HEK293 (cell line): ENCODE results near the gene COL1A1.

ENCODE experiments used
- CTCF ChIA-PET: fragments of 350-600 bp; formaldehyde crosslinking; extraction: SDS; loops from one replicate; lab custom pipeline; 2021; ENCODE audit warnings: antibody characterized with exemption; lab: Yijun Ruan, JAX
- POLR2A ChIA-PET: fragments of 300-600 bp; formaldehyde crosslinking; extraction: SDS; loops from one replicate; lab custom pipeline; 2020; ENCODE audit warnings: antibody characterized with exemption, inconsistent platforms; lab: Yijun Ruan, JAX
- H3K27ac ChIP-seq: fragments of 200-500 bp; sonication (Bioruptor generic); 2 replicates; pipeline ENCODE4 v1.5.1; 2014; ENCODE audit warnings: low read depth, low read length, control low read depth, inconsistent platforms; ENCODE audit errors: extremely low read depth
- H3K36me3 ChIP-seq, 2 experiments: fragments of 200-500 bp in 1 of 2; sonication (Bioruptor generic) in 1 of 2; 1 replicate in 1 of 2; 2 replicates in 1 of 2; pipeline ENCODE4 v1.5.1; 2014 to 2017; ENCODE audit warnings: inconsistent platforms in 2 of 2, low read length in 2 of 2; ENCODE audit not compliant: control insufficient read depth in 2 of 2, insufficient read depth in 1 of 2
- H3K4me1 ChIP-seq: fragments of 200-500 bp; sonication (Bioruptor generic); 2 replicates; pipeline ENCODE4 v1.5.1; 2014; ENCODE audit warnings: mild to moderate bottlenecking, low read length, inconsistent platforms; ENCODE audit not compliant: control insufficient read depth, insufficient read depth
- H3K4me3 ChIP-seq: 2 replicates; pipeline ENCODE4 v1.5.1; 2011; ENCODE audit warnings: low read depth, mild to moderate bottlenecking, control low read depth, low read length, moderate library complexity
- H3K9me3 ChIP-seq: fragments of 200-500 bp; sonication (Bioruptor generic); 2 replicates; pipeline ENCODE4 v1.5.1; 2014; ENCODE audit warnings: low read depth, low read length, inconsistent platforms; ENCODE audit not compliant: control insufficient read depth, insufficient read depth
- GLI4 ChIP-seq: fragments of 450-650 bp; formaldehyde crosslinking; IDR thresholded peaks from 2 replicates; pipeline ENCODE4 v1.5.1; 2016; ENCODE audit warnings: missing biosample characterization, missing genetic modification characterization
- HIC1 ChIP-seq: fragments of 450-650 bp; formaldehyde crosslinking; IDR thresholded peaks from 2 replicates; pipeline ENCODE4 v1.5.1; 2016; ENCODE audit warnings: missing biosample characterization, missing genetic modification characterization
- IKZF3 ChIP-seq: fragments of 450-650 bp; IDR thresholded peaks from 2 replicates; pipeline ENCODE4 v1.5.0; 2018; ENCODE audit warnings: missing biosample characterization, mild to moderate bottlenecking, missing genetic modification characterization, moderate library complexity
- SP2 ChIP-seq: fragments of 450-650 bp; formaldehyde crosslinking; IDR thresholded peaks from 2 replicates; pipeline ENCODE4 v1.5.1; 2016; ENCODE audit warnings: missing biosample characterization, missing genetic modification characterization
- WT1 ChIP-seq: fragments of 450-650 bp; formaldehyde crosslinking; IDR thresholded peaks from 2 replicates; pipeline ENCODE4 v1.5.1; 2016; ENCODE audit warnings: missing biosample characterization, missing genetic modification characterization
- ZFP3 ChIP-seq: fragments of 450-650 bp; formaldehyde crosslinking; IDR thresholded peaks from 2 replicates; pipeline ENCODE4 v1.5.1; 2016; ENCODE audit warnings: low read depth, missing biosample characterization, missing genetic modification characterization
- ZNF112 ChIP-seq: fragments of 450-650 bp; formaldehyde crosslinking; IDR thresholded peaks from 2 replicates; pipeline ENCODE4 v1.5.0; 2017; ENCODE audit warnings: missing biosample characterization, missing genetic modification characterization
- ZNF146 ChIP-seq: fragments of 450-650 bp; formaldehyde crosslinking; IDR thresholded peaks from 2 replicates; pipeline ENCODE4 v1.5.1; 2016; ENCODE audit warnings: missing biosample characterization, missing genetic modification characterization
- ZNF311 ChIP-seq: fragments of 450-650 bp; formaldehyde crosslinking; IDR thresholded peaks from 2 replicates; pipeline ENCODE4 v1.5.1; 2017; ENCODE audit warnings: missing biosample characterization, missing genetic modification characterization, borderline replicate concordance
- ZNF558 ChIP-seq: fragments of 450-650 bp; formaldehyde crosslinking; IDR thresholded peaks from 2 replicates; pipeline ENCODE4 v1.5.1; 2016; ENCODE audit warnings: missing biosample characterization, missing genetic modification characterization
- ZNF600 ChIP-seq: fragments of 450-650 bp; formaldehyde crosslinking; IDR thresholded peaks from 2 replicates; pipeline ENCODE4 v1.5.1; 2016; ENCODE audit warnings: missing biosample characterization, missing genetic modification characterization
- ZNF670 ChIP-seq: fragments of 450-650 bp; formaldehyde crosslinking; IDR thresholded peaks from 2 replicates; pipeline ENCODE4 v1.5.1; 2016; ENCODE audit warnings: missing biosample characterization, missing genetic modification characterization, low read depth
- TF ChIP-seq, protein P1 (sequence below): fragments of 450-650 bp; IDR thresholded peaks from 2 replicates; pipeline ENCODE4 v1.5.1; 2018; ENCODE audit warnings: missing biosample characterization, missing genetic modification characterization
- TF ChIP-seq, protein P2 (sequence below): fragments of 450-650 bp; formaldehyde crosslinking; IDR thresholded peaks from 2 replicates; pipeline ENCODE4 v1.5.1; 2016; ENCODE audit warnings: missing biosample characterization, missing genetic modification characterization, low read depth
- TF ChIP-seq, protein P3 (sequence below): fragments of 450-650 bp; formaldehyde crosslinking; IDR thresholded peaks from 2 replicates; pipeline ENCODE4 v1.5.1; 2016; ENCODE audit warnings: missing biosample characterization, missing genetic modification characterization
- TF ChIP-seq, protein P4 (sequence below): fragments of 450-650 bp; formaldehyde crosslinking; IDR thresholded peaks from 2 replicates; pipeline ENCODE4 v1.5.1; 2017; ENCODE audit warnings: missing biosample characterization, missing genetic modification characterization
- TF ChIP-seq, protein P5 (sequence below): fragments of 450-650 bp; formaldehyde crosslinking; IDR thresholded peaks from 2 replicates; pipeline ENCODE4; 2016; ENCODE audit warnings: missing biosample characterization, missing genetic modification characterization
- TF ChIP-seq, protein P6 (sequence below): fragments of 450-650 bp; formaldehyde crosslinking; IDR thresholded peaks from 2 replicates; pipeline ENCODE4 v1.5.1; 2016; ENCODE audit warnings: missing biosample characterization, missing genetic modification characterization

COL1A1 gene

GRCh38 chr17:50135316-50136095, 65.9 kb downstream of the COL1A1 start:
- H3K4me3 ChIP-seq: no peak overlapping the region
- no peak overlapping the region for H3K27ac ChIP-seq
- ChIA-PET POLR2A (interaction anchor here (2.4 kb wide), 1 partner anchor 17 kb away, joined by 10 read pairs; no protein-coding TSS in a partner anchor), CTCF (interaction anchor here (0.5 to 1.2 kb wide), 3 partner anchors 29 to 65 kb away, joined by 3 to 6 read pairs (median 5); partner anchors contain the start of genes PDK2 and SGCA)
- no peaks in the 10 kb centered on the region for H3K4me1 ChIP-seq
- TF ChIP-seq HIC1 (tag by site-specific recombination): peak; percentile 52; the same call in 1 of the 2 replicates
- no peak for TF ChIP-seq IKZF3
- peak; percentile 96 for TF ChIP-seq ZNF600 (tag by site-specific recombination)
- TF ChIP-seq ZNF558 (tag by site-specific recombination): no peak
- H3K36me3 ChIP-seq: peaks cover 17 to 73% of the 10 kb centered on the region in 2 experiments
- no peaks in the 10 kb centered on the region for H3K9me3 ChIP-seq

- Histone ChIP-seq H3K27ac (no peak overlapping the region), H3K36me3 (peaks cover 17 to 63% of the 10 kb centered on the region in 2 experiments), H3K9me3 (no peaks in the 10 kb centered on the region), H3K4me3 (no peak overlapping the region), H3K4me1 (no peaks in the 10 kb centered on the region)
- ChIA-PET POLR2A (interaction anchor here (2.4 kb wide), 1 partner anchor 18 kb away, joined by 10 read pairs; no protein-coding TSS in a partner anchor), CTCF (no interaction called here)
- 0 out of 2 replicates have a peak, but pooled peaks have one; percentile 18 for TF ChIP-seq IKZF3
- TF ChIP-seq ZNF112 (tag by site-specific recombination): no peak
- no peak for TF ChIP-seq ZNF670 (tag by site-specific recombination)
- TF ChIP-seq, protein P1, sequence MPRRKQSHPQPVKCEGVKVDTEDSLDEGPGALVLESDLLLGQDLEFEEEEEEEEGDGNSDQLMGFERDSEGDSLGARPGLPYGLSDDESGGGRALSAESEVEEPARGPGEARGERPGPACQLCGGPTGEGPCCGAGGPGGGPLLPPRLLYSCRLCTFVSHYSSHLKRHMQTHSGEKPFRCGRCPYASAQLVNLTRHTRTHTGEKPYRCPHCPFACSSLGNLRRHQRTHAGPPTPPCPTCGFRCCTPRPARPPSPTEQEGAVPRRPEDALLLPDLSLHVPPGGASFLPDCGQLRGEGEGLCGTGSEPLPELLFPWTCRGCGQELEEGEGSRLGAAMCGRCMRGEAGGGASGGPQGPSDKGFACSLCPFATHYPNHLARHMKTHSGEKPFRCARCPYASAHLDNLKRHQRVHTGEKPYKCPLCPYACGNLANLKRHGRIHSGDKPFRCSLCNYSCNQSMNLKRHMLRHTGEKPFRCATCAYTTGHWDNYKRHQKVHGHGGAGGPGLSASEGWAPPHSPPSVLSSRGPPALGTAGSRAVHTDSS (tag by site-specific recombination): no peak
- TF ChIP-seq, protein P2, sequence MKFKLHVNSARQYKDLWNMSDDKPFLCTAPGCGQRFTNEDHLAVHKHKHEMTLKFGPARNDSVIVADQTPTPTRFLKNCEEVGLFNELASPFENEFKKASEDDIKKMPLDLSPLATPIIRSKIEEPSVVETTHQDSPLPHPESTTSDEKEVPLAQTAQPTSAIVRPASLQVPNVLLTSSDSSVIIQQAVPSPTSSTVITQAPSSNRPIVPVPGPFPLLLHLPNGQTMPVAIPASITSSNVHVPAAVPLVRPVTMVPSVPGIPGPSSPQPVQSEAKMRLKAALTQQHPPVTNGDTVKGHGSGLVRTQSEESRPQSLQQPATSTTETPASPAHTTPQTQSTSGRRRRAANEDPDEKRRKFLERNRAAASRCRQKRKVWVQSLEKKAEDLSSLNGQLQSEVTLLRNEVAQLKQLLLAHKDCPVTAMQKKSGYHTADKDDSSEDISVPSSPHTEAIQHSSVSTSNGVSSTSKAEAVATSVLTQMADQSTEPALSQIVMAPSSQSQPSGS: no peak
- TF ChIP-seq ZNF311 (tag by site-specific recombination): no peak
- peak; percentile 9; the same call in 1 of the 2 replicates for TF ChIP-seq WT1
- TF ChIP-seq, protein P3, sequence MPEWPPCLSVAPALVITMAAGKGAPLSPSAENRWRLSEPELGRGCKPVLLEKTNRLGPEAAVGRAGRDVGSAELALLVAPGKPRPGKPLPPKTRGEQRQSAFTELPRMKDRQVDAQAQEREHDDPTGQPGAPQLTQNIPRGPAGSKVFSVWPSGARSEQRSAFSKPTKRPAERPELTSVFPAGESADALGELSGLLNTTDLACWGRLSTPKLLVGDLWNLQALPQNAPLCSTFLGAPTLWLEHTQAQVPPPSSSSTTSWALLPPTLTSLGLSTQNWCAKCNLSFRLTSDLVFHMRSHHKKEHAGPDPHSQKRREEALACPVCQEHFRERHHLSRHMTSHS: no peak
- TF ChIP-seq, protein P4, sequence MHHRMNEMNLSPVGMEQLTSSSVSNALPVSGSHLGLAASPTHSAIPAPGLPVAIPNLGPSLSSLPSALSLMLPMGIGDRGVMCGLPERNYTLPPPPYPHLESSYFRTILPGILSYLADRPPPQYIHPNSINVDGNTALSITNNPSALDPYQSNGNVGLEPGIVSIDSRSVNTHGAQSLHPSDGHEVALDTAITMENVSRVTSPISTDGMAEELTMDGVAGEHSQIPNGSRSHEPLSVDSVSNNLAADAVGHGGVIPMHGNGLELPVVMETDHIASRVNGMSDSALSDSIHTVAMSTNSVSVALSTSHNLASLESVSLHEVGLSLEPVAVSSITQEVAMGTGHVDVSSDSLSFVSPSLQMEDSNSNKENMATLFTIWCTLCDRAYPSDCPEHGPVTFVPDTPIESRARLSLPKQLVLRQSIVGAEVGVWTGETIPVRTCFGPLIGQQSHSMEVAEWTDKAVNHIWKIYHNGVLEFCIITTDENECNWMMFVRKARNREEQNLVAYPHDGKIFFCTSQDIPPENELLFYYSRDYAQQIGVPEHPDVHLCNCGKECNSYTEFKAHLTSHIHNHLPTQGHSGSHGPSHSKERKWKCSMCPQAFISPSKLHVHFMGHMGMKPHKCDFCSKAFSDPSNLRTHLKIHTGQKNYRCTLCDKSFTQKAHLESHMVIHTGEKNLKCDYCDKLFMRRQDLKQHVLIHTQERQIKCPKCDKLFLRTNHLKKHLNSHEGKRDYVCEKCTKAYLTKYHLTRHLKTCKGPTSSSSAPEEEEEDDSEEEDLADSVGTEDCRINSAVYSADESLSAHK (tag by site-specific recombination): no peak
- no peak for TF ChIP-seq ZNF146 (tag by site-specific recombination)
- TF ChIP-seq SP2 (tag by site-specific recombination): peak; percentile 29; the same call in 1 of the 2 replicates
- TF ChIP-seq ZFP3 (tag by site-specific recombination): no peak
- TF ChIP-seq, protein P5, sequence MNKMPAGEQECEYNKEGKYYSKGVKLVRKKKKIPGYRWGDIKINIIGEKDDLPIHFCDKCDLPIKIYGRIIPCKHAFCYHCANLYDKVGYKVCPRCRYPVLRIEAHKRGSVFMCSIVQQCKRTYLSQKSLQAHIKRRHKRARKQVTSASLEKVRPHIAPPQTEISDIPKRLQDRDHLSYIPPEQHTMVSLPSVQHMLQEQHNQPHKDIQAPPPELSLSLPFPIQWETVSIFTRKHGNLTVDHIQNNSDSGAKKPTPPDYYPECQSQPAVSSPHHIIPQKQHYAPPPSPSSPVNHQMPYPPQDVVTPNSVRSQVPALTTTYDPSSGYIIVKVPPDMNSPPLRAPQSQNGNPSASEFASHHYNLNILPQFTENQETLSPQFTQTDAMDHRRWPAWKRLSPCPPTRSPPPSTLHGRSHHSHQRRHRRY (tag by site-specific recombination): no peak
- TF ChIP-seq, protein P6, sequence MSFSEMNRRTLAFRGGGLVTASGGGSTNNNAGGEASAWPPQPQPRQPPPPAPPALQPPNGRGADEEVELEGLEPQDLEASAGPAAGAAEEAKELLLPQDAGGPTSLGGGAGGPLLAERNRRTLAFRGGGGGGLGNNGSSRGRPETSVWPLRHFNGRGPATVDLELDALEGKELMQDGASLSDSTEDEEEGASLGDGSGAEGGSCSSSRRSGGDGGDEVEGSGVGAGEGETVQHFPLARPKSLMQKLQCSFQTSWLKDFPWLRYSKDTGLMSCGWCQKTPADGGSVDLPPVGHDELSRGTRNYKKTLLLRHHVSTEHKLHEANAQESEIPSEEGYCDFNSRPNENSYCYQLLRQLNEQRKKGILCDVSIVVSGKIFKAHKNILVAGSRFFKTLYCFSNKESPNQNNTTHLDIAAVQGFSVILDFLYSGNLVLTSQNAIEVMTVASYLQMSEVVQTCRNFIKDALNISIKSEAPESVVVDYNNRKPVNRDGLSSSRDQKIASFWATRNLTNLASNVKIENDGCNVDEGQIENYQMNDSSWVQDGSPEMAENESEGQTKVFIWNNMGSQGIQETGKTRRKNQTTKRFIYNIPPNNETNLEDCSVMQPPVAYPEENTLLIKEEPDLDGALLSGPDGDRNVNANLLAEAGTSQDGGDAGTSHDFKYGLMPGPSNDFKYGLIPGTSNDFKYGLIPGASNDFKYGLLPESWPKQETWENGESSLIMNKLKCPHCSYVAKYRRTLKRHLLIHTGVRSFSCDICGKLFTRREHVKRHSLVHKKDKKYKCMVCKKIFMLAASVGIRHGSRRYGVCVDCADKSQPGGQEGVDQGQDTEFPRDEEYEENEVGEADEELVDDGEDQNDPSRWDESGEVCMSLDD: peak; percentile 37; the same call in 1 of the 2 replicates
- TF ChIP-seq GLI4 (tag by site-specific recombination): no peak
Observed at GRCh38 chr17:50134206-50135110, 67.0 kb downstream of the COL1A1 start.
